Gastroesophageal sphincter (tissue), 4 donors: Measurements from ENCODE around the gene SURF2. TPM values are rescaled to one million over a fixed set of nuclear protein-coding genes. Genes with fewer than 3 reads are reported as not detected.

ENCODE experiments used
- ATAC-seq: fragments of 150-250 bp; one replicate; pipeline ENCODE4 v1.9.1; 2016; ENCODE audit warnings: mild to moderate bottlenecking, moderate library complexity
- H3K27ac ChIP-seq, 4 donors: fragments of 200-600 bp; sonication (generic) in 3 of 4; 1 replicate in 3 of 4; 2 replicates in 1 of 4; pipeline ENCODE4 v1.5.1; 2016 to 2019
- H3K27me3 ChIP-seq: fragments of 200-600 bp; sonication (generic); one replicate; pipeline ENCODE4 v1.5.1; 2019
- H3K36me3 ChIP-seq, 2 donors: fragments of 200-600 bp; sonication (generic); one replicate each; pipeline ENCODE4 v1.5.1; 2019; ENCODE audit warnings: control low read depth in 1 of 2
- H3K4me1 ChIP-seq, 3 donors: fragments of 200-600 bp; sonication (generic); 1 replicate in 2 of 3; 2 replicates in 1 of 3; pipeline ENCODE4 v1.5.1; 2016 to 2019; ENCODE audit warnings: control low read depth in 2 of 3
- H3K4me3 ChIP-seq, 2 donors: fragments of 200-600 bp; sonication (generic); one replicate each; pipeline ENCODE4 v1.5.1; 2019; ENCODE audit warnings: mild to moderate bottlenecking in 1 of 2, moderate library complexity in 1 of 2
- H3K9me3 ChIP-seq, 3 donors: fragments of 200-600 bp; sonication (generic); one replicate each; pipeline ENCODE4 v1.5.1; 2017 to 2019; ENCODE audit warnings: control low read depth in 2 of 3
- CTCF ChIP-seq, 4 experiments: fragments of 200-600 bp in 2 of 4; fragments of 450-650 bp in 2 of 4; sonication (generic) in 1 of 4; IDR thresholded peaks; one replicate each; pipeline ENCODE4 v1.5.1; 2017 to 2019; ENCODE audit warnings: antibody characterized with exemption in 4 of 4, mild to moderate bottlenecking in 2 of 4, moderate library complexity in 2 of 4
- EP300 ChIP-seq: sonication (generic); formaldehyde crosslinking; IDR thresholded peaks from one replicate; pipeline ENCODE4 v1.6.1; 2017; ENCODE audit warnings: antibody characterized with exemption, mild to moderate bottlenecking
- POLR2A ChIP-seq, 2 donors: fragments of 450-650 bp; IDR thresholded peaks; one replicate each; pipeline ENCODE4 v1.6.1; 2017; ENCODE audit warnings: antibody characterized with exemption in 2 of 2, mild to moderate bottlenecking in 2 of 2, moderate library complexity in 1 of 2
- POLR2AphosphoS5 ChIP-seq: sonication (generic); formaldehyde crosslinking; IDR thresholded peaks from one replicate; pipeline ENCODE4 v1.6.1; 2017; ENCODE audit warnings: antibody characterized with exemption
- WGBS, 2 donors: methylation state at CpG; one replicate each; pipeline ENCODE4 v1.1.5; 2018; ENCODE audit warnings: low coverage in 1 of 2; 5-methylcytosine and 5-hydroxymethylcytosine counted together
- total RNA-seq, 4 donors: library from RNA; depleted of rRNA; stranded (reverse); fragments of >200 nt; gene quantifications; one replicate each; pipeline ENCODE4 v1.1.0, GENCODE V29; 2016

The SURF2 gene
- total RNA-seq, 4 donors from 2014 or later = 11.2 to 16.3 (median 15.3) TPM

GRCh38 chr9:133401588-133401987, 45.2 kb downstream of the SURF2 start:
- H3K27ac ChIP-seq = no peak overlapping the region
- no peaks in the 10 kb centered on the region for H3K9me3 ChIP-seq
- 68% methylated on average over 2 of the region's 6 CpGs; no CpG with 5 or more reads in 1 of the 2 donors for WGBS, 2 donors
- ATAC-seq = no peak
- peaks cover 5% of the 10 kb centered on the region for H3K27me3 ChIP-seq
- H3K4me3 ChIP-seq = no peak overlapping the region
- TF ChIP-seq POLR2A (IDR thresholded peaks at IDR 0.05) (no peak), POLR2AphosphoS5 (no peak)
- peaks cover 0 to 49% of the 10 kb centered on the region in 2 donors for H3K36me3 ChIP-seq
- peaks cover 0 to 7% (median 0%) of the 10 kb centered on the region in 3 donors for H3K4me1 ChIP-seq

- H3K9me3 ChIP-seq = no peaks in the 10 kb centered on the region
- H3K27ac ChIP-seq = no peak overlapping the region
- WGBS, 2 donors = no CpG with 5 or more reads among the region's 7 CpGs
- H3K27me3 ChIP-seq = no peaks in the 10 kb centered on the region
- H3K4me3 ChIP-seq = no peak overlapping the region
- H3K36me3 ChIP-seq = peaks cover 0 to 60% of the 10 kb centered on the region in 2 donors
- no peak for ATAC-seq
- TF ChIP-seq POLR2AphosphoS5 (no peak), POLR2A (IDR thresholded peaks at IDR 0.05) (no peak), CTCF (IDR thresholded peaks at IDR 0.05) (no peak), EP300 (no peak)
- H3K4me1 ChIP-seq = peaks cover 0 to 15% (median 0%) of the 10 kb centered on the region in 3 donors
Observed at GRCh38 chr9:133402689-133403088, 46.3 kb downstream of the SURF2 start.

- ATAC-seq = no peak
- H3K36me3 ChIP-seq = peaks cover 0 to 72% of the 10 kb centered on the region in 2 donors
- TF ChIP-seq POLR2AphosphoS5 = no peak
- peak in 3 of 4 experiments; percentile 6 to 58 (median 35) for TF ChIP-seq CTCF (IDR thresholded peaks at IDR 0.05)
- no peaks in the 10 kb centered on the region for H3K27me3 ChIP-seq
- WGBS, 2 donors = 60 to 74% methylated on average over 4 to 8 of the region's 16 CpGs
- H3K9me3 ChIP-seq = no peaks in the 10 kb centered on the region
- no peak overlapping the region for H3K27ac ChIP-seq
- H3K4me1 ChIP-seq = peaks cover 0 to 15% (median 0%) of the 10 kb centered on the region in 3 donors
- H3K4me3 ChIP-seq = no peak overlapping the region
Observed at GRCh38 chr9:133403766-133404453, 47.6 kb downstream of the SURF2 start.

GRCh38 chr9:133404454-133405002, 48.2 kb downstream of the SURF2 start:
- H3K27me3 ChIP-seq = no peaks in the 10 kb centered on the region
- H3K4me1 ChIP-seq = peaks cover 0 to 15% (median 0%) of the 10 kb centered on the region in 3 donors
- no peaks in the 10 kb centered on the region for H3K9me3 ChIP-seq
- 80% methylated on average over 1 of the region's 12 CpGs; no CpG with 5 or more reads in 1 of the 2 donors for WGBS, 2 donors
- no peak for ATAC-seq
- peaks cover 0 to 78% of the 10 kb centered on the region in 2 donors for H3K36me3 ChIP-seq
- no peak for TF ChIP-seq EP300
- H3K4me3 ChIP-seq = no peak overlapping the region
- no peak overlapping the region for H3K27ac ChIP-seq

GRCh38 chr9:133405508-133406438, 49.4 kb downstream of the SURF2 start:
- H3K27me3 ChIP-seq = no peaks in the 10 kb centered on the region
- ATAC-seq = no peak
- no peak overlapping the region for H3K4me3 ChIP-seq
- no peak for TF ChIP-seq CTCF (IDR thresholded peaks at IDR 0.05)
- TF ChIP-seq POLR2AphosphoS5 = no peak
- TF ChIP-seq POLR2A (IDR thresholded peaks at IDR 0.05) = no peak
- TF ChIP-seq EP300 = no peak
- peaks cover 0 to 15% (median 0%) of the 10 kb centered on the region in 3 donors for H3K4me1 ChIP-seq
- H3K9me3 ChIP-seq = no peaks in the 10 kb centered on the region
- peaks cover 0 to 80% of the 10 kb centered on the region in 2 donors for H3K36me3 ChIP-seq
- WGBS, 2 donors = 60 to 94% methylated on average over 2 to 3 of the region's 19 CpGs
- H3K27ac ChIP-seq = peak overlapping the region in 1 of 4 donors; percentile 38
